Stimulated activated effector memory CD8-positive, alpha-beta T cell treated with anti-CD3 and anti-CD28 coated beads, Interleukin-12 subunit alpha, Interleukin-12 subunit beta, amount 100 ng/mL, for 72 hours (primary cell): ENCODE data around the gene GPR26.
"Not testable (repeated sequence)": the region's sequence is repeated elsewhere in the genome, so short reads cannot be mapped to it uniquely, and the experiment has no call there.

Source experiments
- ATAC-seq: fragments of 150-1000 bp; cut with Tn5 transposase; 2 replicates; pipeline ENCODE4 v1.10.0; 2021
- DNase-seq, 2 donors: peaks; one replicate each; pipeline ENCODE4 v3.0.0; 2021 to 2022; ENCODE audit warnings: low spot score in 2 of 2
- H3K27ac Mint-ChIP-seq: one replicate; pipeline ENCODE4 v1.8.0; 2022; ENCODE audit warnings: mild to moderate bottlenecking, mixed read lengths
- H3K36me3 Mint-ChIP-seq: one replicate; pipeline ENCODE4 v1.8.0; 2022; ENCODE audit warnings: mild to moderate bottlenecking, mixed read lengths
- H3K4me1 Mint-ChIP-seq: one replicate; pipeline ENCODE4 v1.8.0; 2022; ENCODE audit warnings: mixed read lengths
- H3K4me3 Mint-ChIP-seq: one replicate; pipeline ENCODE4 v1.8.0; 2022; ENCODE audit warnings: mild to moderate bottlenecking, mixed read lengths
- H3K9me3 Mint-ChIP-seq: one replicate; pipeline ENCODE4 v1.8.0; 2022; ENCODE audit warnings: mixed read lengths

The GPR26 gene

DNA sequence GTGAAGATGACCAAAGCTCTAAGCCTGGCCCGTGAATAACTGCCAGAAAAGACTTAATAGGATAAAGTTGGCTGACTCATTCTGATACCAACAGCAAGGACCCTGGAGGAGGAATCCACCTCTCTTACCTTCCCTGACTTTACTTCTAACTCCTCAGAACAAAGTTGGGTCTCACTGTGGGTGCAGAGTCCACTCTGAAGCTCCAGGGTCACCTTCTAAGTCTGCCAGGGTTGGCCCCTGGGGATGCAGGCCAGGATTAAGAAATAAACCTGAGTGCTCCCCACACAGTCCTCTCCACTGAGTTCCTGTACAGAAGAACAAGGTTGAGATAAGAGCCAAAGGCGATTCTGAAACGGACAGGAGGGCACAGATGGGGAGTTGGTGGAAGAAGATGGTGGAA lies 54.4 kb downstream of the GPR26 start:
- DNase-seq (no peak), ATAC-seq (no peak)
- Mint-ChIP-seq H3K36me3 (no peaks in the 10 kb centered on the region), H3K9me3 (no peaks in the 10 kb centered on the region), H3K27ac (no peak overlapping the region), H3K4me1 (no peaks in the 10 kb centered on the region), H3K4me3 (no peak overlapping the region)

GRCh38 chr10:123721441-123722049 lies 55.4 kb downstream of the GPR26 start:
- Mint-ChIP-seq H3K27ac (no peak overlapping the region), H3K9me3 (no peaks in the 10 kb centered on the region), H3K36me3 (no peaks in the 10 kb centered on the region), H3K4me1 (no peaks in the 10 kb centered on the region), H3K4me3 (no peak overlapping the region)
- ATAC-seq (no peak), DNase-seq (no peak)

DNA sequence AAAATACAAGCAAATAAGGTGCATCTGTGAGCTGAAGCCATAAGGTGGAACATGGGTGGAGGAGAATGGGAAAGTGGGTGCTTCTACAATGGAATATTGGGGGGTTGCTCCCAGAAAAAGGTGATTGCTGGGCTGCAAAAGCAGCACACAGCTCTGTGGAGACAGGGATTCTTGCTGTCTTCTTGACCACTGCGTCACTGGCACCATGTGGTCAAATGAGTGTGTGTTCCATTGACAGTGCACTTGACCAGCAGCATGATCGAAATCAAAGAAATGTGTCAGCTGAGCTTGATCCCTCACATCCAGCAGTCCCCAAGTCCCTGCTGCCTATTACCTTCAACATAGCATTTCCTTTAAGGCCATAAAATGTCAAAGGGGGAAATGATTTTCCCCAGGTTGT lies 56.2 kb downstream of the GPR26 start:
- Mint-ChIP-seq H3K9me3 (no peaks in the 10 kb centered on the region), H3K4me3 (no peak overlapping the region), H3K4me1 (no peaks in the 10 kb centered on the region), H3K36me3 (no peaks in the 10 kb centered on the region), H3K27ac (no peak overlapping the region)
- ATAC-seq (no peak), DNase-seq (no peak)

- no peaks in the 10 kb centered on the region for H3K9me3 Mint-ChIP-seq
- DNase-seq (no peak), ATAC-seq (no peak)
- H3K4me1 Mint-ChIP-seq = no peaks in the 10 kb centered on the region
- no peak overlapping the region for H3K27ac Mint-ChIP-seq
- H3K36me3 Mint-ChIP-seq = no peaks in the 10 kb centered on the region
- no peak overlapping the region for H3K4me3 Mint-ChIP-seq
Observed at GRCh38 chr10:123724747-123725146, 58.6 kb downstream of the GPR26 start.

- Mint-ChIP-seq H3K27ac (no peak overlapping the region), H3K4me3 (no peak overlapping the region), H3K4me1 (no peaks in the 10 kb centered on the region), H3K36me3 (no peaks in the 10 kb centered on the region), H3K9me3 (no peaks in the 10 kb centered on the region)
- DNase-seq (no peak), ATAC-seq (no peak)
Observed at GRCh38 chr10:123726381-123726780, 60.2 kb downstream of the GPR26 start.

DNA sequence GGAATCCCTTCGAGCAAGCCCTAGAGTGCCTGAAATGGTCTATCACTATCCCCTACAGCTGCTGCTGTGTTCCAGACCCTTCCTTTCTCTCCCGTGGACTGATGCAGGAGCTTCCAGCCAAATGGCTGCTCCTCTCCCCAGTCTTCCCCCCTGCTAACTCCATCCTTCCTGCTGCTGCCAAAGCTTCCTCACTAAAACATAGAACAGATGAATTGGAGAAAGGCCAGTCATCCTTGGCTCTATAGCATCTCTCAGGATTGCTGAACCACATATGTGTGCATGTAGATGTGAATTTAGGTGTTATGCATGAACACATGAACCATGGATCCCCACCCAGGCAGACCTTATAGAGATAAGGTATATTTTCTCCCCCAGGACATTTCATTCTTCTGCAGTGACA lies 60.7 kb downstream of the GPR26 start:
- Mint-ChIP-seq H3K27ac (no peak overlapping the region), H3K36me3 (no peaks in the 10 kb centered on the region), H3K4me3 (no peak overlapping the region), H3K4me1 (no peaks in the 10 kb centered on the region), H3K9me3 (no peaks in the 10 kb centered on the region)
- ATAC-seq (no peak), DNase-seq (no peak)

DNA sequence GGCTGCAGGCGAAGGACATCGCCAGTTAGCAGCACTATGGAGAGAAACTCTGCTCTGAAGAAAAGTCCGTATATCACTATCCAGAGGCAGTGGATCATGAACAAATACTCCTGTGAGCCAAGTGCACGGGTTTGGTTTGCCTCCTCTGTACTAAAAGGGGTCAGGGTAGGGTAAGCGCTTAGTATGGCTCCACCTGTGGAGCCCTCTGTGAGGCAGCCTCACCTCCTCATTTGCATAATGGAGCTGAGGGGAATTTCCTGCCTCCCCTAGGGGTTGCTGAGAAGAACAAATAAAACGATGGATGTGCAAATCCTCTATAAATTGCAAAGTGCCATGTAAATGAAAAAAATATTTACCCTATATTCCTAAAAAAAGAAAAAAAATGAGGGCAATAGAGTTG lies 63.4 kb downstream of the GPR26 start:
- Mint-ChIP-seq H3K27ac (no peak overlapping the region), H3K9me3 (no peaks in the 10 kb centered on the region), H3K4me1 (no peaks in the 10 kb centered on the region), H3K36me3 (no peaks in the 10 kb centered on the region), H3K4me3 (no peak overlapping the region)
- DNase-seq (no peak), ATAC-seq (no peak)

DNA sequence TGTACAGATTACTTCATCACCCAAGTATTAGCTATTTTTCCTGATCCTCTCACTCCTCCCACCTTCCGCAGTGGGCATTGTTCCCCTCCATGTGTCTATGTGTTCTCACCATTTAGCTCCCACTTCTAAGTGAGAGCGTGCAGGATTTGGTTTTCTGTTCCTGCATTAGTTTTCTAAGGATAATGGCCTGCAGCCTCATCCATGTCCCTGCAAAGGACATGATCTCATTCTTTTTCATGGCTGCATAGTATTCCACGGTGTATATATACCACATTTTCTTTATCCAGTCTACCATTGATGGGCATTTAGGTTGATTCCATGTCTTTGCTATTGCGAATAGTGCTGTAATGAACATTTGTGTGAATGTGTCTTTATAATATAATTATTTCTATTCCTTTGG lies 70.8 kb downstream of the GPR26 start:
- H3K36me3 Mint-ChIP-seq, ATAC-seq, H3K9me3 Mint-ChIP-seq, H3K4me3 Mint-ChIP-seq, H3K4me1 Mint-ChIP-seq, DNase-seq, H3K27ac Mint-ChIP-seq: not testable (repeated sequence)

GRCh38 chr10:123741146-123741545 lies 75.0 kb downstream of the GPR26 start:
- H3K4me3 Mint-ChIP-seq = no peak overlapping the region
- no peak overlapping the region for H3K27ac Mint-ChIP-seq
- ATAC-seq = no peak
- DNase-seq = no peak
- H3K9me3 Mint-ChIP-seq = peaks cover 2% of the 10 kb centered on the region
- H3K4me1 Mint-ChIP-seq = no peaks in the 10 kb centered on the region
- no peaks in the 10 kb centered on the region for H3K36me3 Mint-ChIP-seq

DNA sequence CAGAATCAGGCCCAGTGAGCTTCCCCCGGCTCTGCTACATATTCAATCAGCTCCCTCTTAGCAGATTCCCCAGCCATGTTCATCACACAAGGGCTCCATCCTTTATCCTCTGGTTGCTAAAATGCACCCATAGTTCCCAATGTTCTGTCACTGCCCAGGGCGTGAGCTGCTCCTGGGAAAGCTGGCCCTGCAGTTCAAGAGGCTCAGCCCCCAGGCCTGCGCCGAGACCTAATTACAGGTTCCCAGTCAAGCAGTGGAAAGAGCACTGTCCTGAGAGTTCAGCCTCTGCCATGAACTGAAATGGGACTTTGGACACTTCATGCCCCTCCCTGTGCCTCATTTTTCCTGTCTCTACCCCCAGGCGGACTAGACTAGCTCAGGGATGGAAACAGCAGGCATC lies 75.6 kb downstream of the GPR26 start:
- H3K4me3 Mint-ChIP-seq = no peak overlapping the region
- no peak for ATAC-seq
- no peaks in the 10 kb centered on the region for H3K36me3 Mint-ChIP-seq
- no peak for DNase-seq
- peaks cover 2% of the 10 kb centered on the region for H3K9me3 Mint-ChIP-seq
- no peak overlapping the region for H3K27ac Mint-ChIP-seq
- H3K4me1 Mint-ChIP-seq = no peaks in the 10 kb centered on the region

DNA sequence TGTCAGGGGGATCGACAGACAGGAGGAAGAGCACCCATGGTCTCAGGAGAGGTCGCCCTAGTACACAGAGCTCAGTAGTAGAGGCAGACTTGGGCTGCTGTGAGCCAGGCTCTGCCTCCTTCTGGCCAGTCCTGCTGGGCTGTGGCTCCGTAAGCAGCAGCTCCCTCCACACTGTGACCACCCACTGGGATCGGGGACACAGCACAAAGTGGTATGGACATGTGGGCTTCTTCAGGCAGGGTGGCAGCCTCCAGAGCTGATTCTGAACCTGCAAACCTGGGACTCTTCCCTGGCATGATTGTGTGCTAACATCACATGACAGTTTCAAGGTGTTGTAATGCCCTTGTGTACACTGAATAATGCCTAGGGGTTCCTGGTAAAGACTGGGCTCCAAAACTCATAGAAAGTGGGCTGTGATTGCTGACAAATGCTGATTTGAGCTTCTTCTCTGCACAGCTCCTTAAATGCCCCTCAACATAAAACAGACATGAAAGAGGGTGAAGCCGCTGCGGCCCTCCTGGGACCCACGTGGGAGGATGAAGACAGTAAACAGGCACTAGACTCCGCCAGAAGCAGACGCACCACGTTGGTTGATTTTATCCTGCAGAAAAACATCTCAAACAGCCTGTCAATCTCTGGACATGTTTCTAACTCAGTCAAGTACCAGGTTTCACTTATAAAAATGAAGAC lies 76.7 kb downstream of the GPR26 start:
- H3K27ac Mint-ChIP-seq = no peak overlapping the region
- H3K36me3 Mint-ChIP-seq = no peaks in the 10 kb centered on the region
- DNase-seq (no peak), ATAC-seq (no peak)
- H3K9me3 Mint-ChIP-seq = peaks cover 2% of the 10 kb centered on the region
- no peak overlapping the region for H3K4me3 Mint-ChIP-seq
- no peaks in the 10 kb centered on the region for H3K4me1 Mint-ChIP-seq

DNA sequence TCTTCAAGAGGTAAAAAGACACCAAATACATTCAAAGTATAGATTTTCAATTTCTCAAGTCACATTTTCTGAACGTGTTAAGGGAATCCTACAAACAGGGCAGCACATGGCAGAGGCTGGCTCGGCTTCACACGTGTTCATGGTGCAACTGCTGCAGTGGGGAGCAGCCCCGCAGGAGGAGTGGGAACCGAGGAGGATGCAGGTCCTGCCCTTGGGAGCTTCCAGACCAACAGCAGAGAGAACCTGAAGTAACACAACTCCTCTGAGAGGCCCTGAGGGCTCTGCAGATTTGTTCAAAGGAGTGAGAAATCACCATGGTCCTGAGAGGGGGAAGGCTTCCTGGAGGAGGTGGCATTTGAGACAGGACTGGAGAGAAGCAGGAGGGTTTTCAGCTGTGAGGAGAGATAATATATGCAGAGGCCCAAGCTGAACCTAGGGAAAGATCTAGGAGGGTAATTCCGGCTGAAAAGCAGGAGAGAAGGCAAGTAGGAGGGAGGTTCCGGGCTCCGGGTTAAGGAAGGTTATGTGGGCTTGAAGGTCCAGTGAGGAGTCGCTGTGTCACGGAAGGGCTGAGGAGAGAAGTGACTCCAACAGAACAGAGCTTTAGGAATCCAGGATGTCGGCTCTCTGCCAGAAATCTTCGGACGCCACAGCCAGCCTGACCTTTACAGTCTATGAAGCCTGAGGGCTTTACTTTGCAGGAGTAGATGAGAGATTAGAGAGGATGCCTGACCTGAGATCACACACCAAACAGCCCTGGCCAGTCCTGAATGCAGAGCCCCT lies 77.5 kb downstream of the GPR26 start:
- DNase-seq (no peak), ATAC-seq (no peak)
- Mint-ChIP-seq H3K27ac (no peak overlapping the region), H3K4me3 (no peak overlapping the region), H3K9me3 (peaks cover 2% of the 10 kb centered on the region), H3K36me3 (no peaks in the 10 kb centered on the region), H3K4me1 (no peaks in the 10 kb centered on the region)

DNA sequence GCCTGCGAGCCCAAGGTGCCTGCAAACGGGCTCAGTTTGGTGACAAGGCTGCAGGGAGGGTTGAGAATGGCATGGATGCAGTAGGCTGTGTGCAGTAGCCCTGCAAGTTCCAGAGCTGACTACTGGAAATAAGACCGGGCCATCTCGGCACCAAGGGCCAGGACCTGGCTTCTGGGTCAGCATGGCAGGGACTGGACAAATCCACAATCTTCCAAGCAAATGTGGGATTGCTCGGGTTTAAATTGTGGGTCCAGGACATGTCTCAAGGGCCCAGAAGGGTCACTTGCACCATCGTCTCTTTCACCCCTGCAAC lies 78.0 kb downstream of the GPR26 start:
- H3K27ac Mint-ChIP-seq = no peak overlapping the region
- H3K9me3 Mint-ChIP-seq = no peaks in the 10 kb centered on the region
- ATAC-seq = no peak
- no peak for DNase-seq
- H3K4me3 Mint-ChIP-seq = no peak overlapping the region
- H3K36me3 Mint-ChIP-seq = no peaks in the 10 kb centered on the region
- no peaks in the 10 kb centered on the region for H3K4me1 Mint-ChIP-seq
